HG03439 (cell line): ENCODE results near the gene PALM.
A peak's percentile ranks its signal among the peaks of the same experiment; 100 is the strongest.
"Not testable (repeated sequence)": the region's sequence is repeated elsewhere in the genome, so short reads cannot be mapped to it uniquely, and the experiment has no call there.

ENCODE experiments used
- ATAC-seq: cut with Tn5 transposase; IDR thresholded peaks from one replicate; pipeline ENCODE4 v1.9.1; 2021; ENCODE audit warnings: mild to moderate bottlenecking, moderate library complexity; ENCODE audit not compliant: unreplicated experiment

PALM gene

DNA sequence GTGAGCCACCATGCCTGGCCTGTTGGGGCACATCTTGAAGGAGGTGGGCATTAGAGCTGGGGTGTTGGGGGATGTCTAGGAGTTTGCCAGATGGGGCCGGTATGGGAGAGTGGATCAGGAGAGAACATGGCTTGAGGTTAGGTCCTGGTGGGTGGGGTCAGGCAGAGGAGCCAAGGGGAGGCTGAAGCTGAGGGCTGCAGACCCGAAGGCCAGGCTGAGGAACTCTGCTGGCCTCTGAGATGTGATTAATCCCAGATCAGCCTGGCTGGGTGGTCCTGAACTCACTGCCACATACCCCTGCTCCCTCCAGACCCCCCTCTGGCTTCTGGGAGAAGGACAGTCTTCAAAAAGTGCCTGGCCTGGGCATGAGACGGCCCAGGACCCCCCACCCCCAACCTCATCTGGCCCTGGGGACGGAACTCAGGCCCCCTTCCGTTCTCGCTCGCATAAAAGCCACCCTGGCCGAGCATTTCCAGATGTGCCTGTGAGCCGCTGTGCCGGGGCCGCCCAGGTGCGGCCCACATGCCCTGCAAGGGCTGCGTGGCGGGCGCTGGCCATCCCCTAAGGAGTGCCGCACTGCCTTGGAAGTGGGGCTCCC is 29.8 kb upstream of the PALM start:
- no peak for ATAC-seq

- ATAC-seq: no peak
These were observed 29.1 kb upstream of the PALM start for GRCh38 chr19:679418-680286.

DNA sequence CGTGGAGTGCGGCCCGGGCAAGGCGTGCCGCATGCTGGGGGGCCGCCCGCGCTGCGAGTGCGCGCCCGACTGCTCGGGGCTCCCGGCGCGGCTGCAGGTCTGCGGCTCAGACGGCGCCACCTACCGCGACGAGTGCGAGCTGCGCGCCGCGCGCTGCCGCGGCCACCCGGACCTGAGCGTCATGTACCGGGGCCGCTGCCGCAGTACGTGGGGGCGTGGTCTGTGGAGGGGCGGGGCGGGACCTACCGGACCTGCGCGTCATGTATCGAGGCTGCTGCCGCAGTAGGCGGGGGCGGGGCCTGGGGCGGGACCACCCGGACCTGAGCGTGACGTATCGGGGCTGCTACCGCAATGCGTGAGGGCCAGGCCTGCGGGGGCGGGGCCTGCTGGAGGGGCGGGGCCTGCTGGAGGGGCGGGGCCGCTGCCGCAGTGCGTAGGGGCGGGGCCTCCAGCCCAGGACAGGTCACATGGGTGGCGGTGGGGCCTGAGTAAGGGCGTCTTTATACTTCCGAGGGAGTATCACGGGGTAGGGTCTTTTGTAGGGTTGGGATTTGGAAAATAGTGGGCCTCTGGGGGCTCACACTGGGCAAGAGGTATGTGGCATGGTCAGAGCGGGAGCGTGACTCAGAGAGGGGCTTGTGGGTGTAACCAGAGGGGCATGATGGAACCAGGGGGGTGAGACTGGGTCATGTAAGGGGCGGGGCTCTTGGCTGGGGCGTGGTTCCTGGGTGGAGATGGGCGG is 28.3 kb upstream of the PALM start:
- ATAC-seq: peak; percentile 71

- no peak for ATAC-seq
These were observed 27.4 kb upstream of the PALM start for GRCh38 chr19:681029-682019.

- ATAC-seq: no peak
These were observed 25.9 kb upstream of the PALM start for GRCh38 chr19:682678-683320.

DNA sequence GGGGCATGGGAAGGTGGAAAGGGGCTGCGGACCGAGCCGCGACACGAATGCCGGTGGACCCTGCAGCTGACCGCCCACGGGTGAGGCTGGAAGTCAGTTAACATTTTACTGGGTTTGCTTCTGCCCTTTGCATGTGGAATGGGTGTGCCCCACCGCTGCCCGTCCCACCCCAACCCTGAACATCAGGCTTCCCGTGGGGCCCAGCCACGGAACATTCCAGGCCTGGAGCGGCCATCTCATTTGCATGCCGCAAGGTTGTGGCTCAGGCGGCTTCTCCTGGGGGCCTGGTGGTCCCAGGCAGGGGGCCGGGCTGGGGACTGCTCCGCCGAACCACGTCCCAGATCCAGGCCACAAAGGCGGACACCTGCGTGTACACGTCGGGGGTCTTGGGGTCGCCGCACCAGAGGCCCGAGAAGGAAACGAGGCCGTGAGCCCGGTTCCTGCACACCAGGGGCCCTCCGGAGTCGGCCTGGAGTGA is 23.2 kb upstream of the PALM start:
- ATAC-seq: no peak

GRCh38 chr19:686589-687297 is 22.0 kb upstream of the PALM start:
- ATAC-seq: no peak

GRCh38 chr19:687569-688166 is 21.1 kb upstream of the PALM start:
- no peak for ATAC-seq

GRCh38 chr19:688214-688613 is 20.5 kb upstream of the PALM start:
- ATAC-seq: no peak

GRCh38 chr19:688992-689391 is 19.7 kb upstream of the PALM start:
- ATAC-seq: no peak

DNA sequence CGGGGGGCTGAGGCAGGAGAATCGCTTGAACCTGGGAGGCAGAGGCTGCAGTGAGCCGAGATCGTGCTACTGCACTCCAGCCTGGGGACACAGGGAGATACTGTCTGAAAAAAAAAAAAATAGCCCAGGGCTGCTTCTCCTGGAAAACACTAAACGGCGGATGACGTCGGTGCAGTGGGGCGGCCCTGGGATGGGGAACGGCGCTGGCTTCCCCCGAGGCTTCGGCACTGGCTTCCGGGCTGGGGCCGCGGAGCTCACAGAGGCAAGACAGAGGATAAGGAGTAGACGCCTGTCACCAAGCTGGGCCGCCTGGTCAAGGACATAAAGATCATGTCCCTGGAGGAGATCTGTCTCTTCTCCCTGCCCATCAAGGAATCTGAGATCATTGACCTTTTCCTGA is 18.5 kb upstream of the PALM start:
- no peak for ATAC-seq

- no peak for ATAC-seq
These were observed 14.0 kb upstream of the PALM start for GRCh38 chr19:694481-695351.

DNA sequence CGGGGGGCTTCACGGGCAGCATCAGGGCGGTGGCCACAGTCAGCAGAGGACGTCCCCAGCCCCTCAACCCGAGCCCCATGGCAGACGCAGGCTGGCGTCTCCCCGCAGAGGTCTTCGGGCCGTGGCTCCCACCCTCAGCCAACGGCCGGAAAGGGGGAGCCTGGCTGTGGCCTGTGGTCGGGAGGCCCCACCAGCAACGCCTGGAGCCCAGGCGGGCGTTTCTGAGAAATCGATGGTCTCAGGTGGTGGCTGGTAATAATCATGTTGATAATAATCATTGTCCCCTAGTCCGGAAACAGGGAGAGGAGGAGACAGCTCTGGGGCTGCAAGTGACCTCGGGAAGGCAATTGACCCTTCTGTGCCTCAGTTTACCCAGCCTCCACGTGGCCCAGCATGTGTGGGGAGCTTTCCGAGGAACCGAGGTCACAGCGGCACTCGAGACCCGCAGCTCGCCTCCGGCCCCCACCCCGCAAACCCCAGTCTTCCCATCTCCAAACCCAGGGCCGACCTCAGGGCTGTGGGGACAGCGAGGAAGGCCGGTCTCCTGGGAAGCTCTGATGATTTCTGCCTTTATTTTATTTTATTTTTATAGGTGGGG is 13.3 kb upstream of the PALM start, which contains the start of gene PRSS57:
Gene PRSS57, minus strand, starts transcription at position 101 of the 598 bp plus-strand sequence. Its CDS starts 22 bp downstream, at position 79.
- ATAC-seq: no peak

DNA sequence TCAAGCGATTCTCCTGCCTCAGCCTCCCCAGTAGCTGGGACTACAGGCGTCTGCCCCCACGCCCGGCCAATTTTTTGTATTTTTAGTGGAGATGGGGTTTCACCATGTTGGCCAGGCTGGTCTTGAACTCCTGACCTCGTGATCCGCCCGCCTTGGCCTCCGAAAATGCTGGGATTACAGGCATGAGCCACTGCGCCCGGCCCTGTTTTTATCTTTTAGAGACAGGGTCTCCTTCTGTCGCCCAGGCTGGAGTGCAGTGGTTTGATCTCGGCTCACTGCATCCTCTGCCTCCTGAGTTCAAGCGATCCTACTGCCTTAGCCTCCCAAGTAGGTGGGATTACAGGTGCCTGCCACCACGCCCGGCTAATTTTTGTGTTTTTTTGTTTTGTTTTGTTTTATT is 10.2 kb upstream of the PALM start:
- not testable (repeated sequence) for ATAC-seq

- not testable (repeated sequence) for ATAC-seq
These were observed 8.8 kb upstream of the PALM start for GRCh38 chr19:699885-700284.

GRCh38 chr19:702847-703246 is 5.9 kb upstream of the PALM start:
- ATAC-seq: not testable (repeated sequence)

GRCh38 chr19:703329-703650 is 5.4 kb upstream of the PALM start:
- ATAC-seq: no peak
